Colonic mucosa (tissue), 4 donors: Measurements from ENCODE around the gene RNF213. TPM values are rescaled to one million over a fixed set of nuclear protein-coding genes. Genes with fewer than 3 reads are reported as not detected.

Experiments
- DNase-seq: peaks from one replicate; pipeline ENCODE4 v3.0.0-alpha.2; 2020
- H3K27ac ChIP-seq: fragments of 200-600 bp; one replicate; pipeline ENCODE4 v1.8.0; 2021
- H3K27me3 ChIP-seq: fragments of 200-600 bp; one replicate; pipeline ENCODE4 v1.8.0; 2021
- H3K36me3 ChIP-seq: fragments of 200-600 bp; one replicate; pipeline ENCODE4 v1.8.0; 2021
- H3K4me1 ChIP-seq: fragments of 200-600 bp; one replicate; pipeline ENCODE4 v1.8.0; 2021; ENCODE audit warnings: mild to moderate bottlenecking
- H3K4me3 ChIP-seq: fragments of 200-600 bp; one replicate; pipeline ENCODE4 v1.8.0; 2021
- H3K9ac ChIP-seq, 2 donors: one replicate each; pipeline ENCODE4 v1.7.0; 2013; ENCODE audit warnings: control low read depth in 2 of 2, low read depth in 2 of 2, low read length in 2 of 2
- H3K9me3 ChIP-seq: fragments of 200-600 bp; one replicate; pipeline ENCODE4 v1.8.0; 2021
- intact Hi-C: fragments of 100-400 bp; cut with DNase I; formaldehyde crosslinking; loops from one replicate; pipeline ENCODE4 v1.14.1; 2022
- total RNA-seq, 2 donors: library from RNA; stranded (reverse); fragmentation: NEBNext Ultra II Directional in 1 of 2; extraction: Animal tissue kit (Norgen Biotek cat#: 25700) in 1 of 2; gene quantifications; one replicate each; pipeline ENCODE4 v1.2.1, GENCODE V29; 2021
- TF ChIP-seq, protein P1 (sequence below): fragments of 200-600 bp; IDR thresholded peaks from one replicate; pipeline ENCODE4 v1.8.0; 2022; ENCODE audit warnings: antibody characterized with exemption, mild to moderate bottlenecking
- donor health status: healthy.
- donor health status: DM: no; HTN: no; CAD: no.
- donor health status: DM: no; HTN: no; CAD: no.

The RNF213 gene
- total RNA-seq, 2 donors from 2014 or later: 80.8 to 101 TPM

DNA sequence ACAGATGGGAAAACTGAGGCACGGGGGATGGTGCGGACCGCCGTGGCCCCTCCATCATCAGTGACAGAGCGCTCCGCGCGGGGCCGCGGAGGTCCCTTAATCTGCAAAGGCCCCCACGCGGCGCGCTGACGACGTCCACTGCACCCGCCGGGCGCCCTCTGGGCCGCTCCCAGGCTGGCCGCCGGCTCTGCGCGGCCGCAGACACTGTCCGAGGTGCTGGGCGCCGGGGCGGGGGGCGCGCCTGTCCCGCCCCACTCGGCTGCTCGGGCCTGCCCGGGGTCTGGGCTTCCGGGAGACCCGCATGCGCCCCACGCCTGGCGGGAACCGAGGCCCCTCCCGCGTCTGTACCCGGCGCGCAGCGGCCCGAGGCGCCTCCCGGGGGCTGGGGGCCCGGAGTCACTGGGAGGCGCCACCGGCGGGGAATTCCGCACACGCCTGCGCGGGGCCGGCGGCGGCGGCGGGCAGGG lies 550 bp upstream of the RNF213 start:
- H3K27me3 ChIP-seq: no peaks in the 10 kb centered on the region
- peak; percentile 62 for DNase-seq
- H3K27ac ChIP-seq: peak overlapping the region; percentile 94
- H3K9ac ChIP-seq: peak overlapping the region; percentile 82 to 91
- intact Hi-C loops: no loop called here
- no peaks in the 10 kb centered on the region for H3K9me3 ChIP-seq
- H3K36me3 ChIP-seq: no peaks in the 10 kb centered on the region
- TF ChIP-seq, protein P1, sequence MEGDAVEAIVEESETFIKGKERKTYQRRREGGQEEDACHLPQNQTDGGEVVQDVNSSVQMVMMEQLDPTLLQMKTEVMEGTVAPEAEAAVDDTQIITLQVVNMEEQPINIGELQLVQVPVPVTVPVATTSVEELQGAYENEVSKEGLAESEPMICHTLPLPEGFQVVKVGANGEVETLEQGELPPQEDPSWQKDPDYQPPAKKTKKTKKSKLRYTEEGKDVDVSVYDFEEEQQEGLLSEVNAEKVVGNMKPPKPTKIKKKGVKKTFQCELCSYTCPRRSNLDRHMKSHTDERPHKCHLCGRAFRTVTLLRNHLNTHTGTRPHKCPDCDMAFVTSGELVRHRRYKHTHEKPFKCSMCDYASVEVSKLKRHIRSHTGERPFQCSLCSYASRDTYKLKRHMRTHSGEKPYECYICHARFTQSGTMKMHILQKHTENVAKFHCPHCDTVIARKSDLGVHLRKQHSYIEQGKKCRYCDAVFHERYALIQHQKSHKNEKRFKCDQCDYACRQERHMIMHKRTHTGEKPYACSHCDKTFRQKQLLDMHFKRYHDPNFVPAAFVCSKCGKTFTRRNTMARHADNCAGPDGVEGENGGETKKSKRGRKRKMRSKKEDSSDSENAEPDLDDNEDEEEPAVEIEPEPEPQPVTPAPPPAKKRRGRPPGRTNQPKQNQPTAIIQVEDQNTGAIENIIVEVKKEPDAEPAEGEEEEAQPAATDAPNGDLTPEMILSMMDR: no peak
- H3K4me1 ChIP-seq: peaks cover 15% of the 10 kb centered on the region
- peak overlapping the region; percentile 56 for H3K4me3 ChIP-seq

DNA sequence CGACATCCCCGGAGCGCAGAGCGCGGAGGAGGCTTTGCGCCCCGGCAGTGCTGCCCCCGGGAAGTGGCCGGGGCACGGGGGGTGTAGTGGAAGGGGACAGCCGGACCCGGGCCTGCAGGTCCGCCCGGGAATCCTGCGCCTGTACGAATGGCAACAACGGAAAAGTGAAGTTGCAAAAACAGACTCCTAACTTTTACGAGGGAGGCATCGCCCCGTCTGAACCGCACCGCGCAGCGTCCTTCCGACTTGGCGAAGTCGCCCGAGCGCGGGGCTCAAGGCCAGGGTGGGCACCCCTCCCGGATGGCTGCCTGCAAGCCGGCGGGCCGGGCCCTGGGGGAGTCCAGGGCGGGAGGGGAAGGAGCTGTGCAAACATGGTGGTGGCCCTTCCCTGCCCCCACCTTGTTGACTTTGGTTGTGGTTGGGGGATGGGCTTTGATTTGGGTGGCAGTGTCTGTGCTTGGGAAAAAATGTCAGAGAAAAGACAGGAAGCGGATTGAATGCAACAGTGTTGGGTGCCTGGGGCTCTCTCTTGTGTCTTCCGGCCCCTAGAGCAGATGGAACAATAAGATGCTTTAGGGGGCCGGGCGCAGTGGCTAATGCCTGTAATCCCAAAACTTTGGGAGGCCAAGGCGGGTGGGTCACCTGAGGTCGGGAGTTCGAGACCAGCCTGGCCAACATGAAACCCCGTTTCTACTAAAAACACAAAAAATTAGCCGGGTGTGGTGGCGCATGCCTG lies 675 bp downstream of the RNF213 start:
- Histone ChIP-seq H3K4me1 (peaks cover 15% of the 10 kb centered on the region), H3K4me3 (peak overlapping the region; percentile 90), H3K9me3 (no peaks in the 10 kb centered on the region), H3K36me3 (no peaks in the 10 kb centered on the region), H3K27ac (peak overlapping the region; percentile 99), H3K9ac (peak overlapping the region; percentile 90 to 91), H3K27me3 (no peaks in the 10 kb centered on the region)
- intact Hi-C loops: no loop called here
- TF ChIP-seq, protein P1: no peak
- DNase-seq: peak; percentile 79

DNA sequence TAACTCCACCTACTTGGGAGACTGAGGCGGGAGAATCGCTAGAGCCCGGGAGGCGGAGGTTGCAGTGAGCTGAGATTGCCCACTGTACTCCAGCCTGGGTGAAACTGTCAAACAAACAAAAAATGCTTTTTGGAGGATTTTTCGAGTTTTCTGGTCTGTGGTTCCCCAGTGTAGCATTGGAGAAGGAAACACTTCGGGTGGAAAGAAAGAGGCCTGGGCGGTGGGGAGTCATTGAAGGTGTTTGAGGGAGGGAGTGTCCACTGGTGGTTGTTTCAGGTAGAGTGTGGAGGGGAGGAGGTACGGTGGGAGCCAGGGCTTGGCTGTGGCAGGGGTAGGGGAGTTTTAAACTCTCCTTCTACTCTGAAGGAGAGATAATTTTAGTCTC lies 1.2 kb downstream of the RNF213 start:
- intact Hi-C loops: no loop called here
- H3K4me1 ChIP-seq: peaks cover 15% of the 10 kb centered on the region
- H3K27ac ChIP-seq: peak overlapping the region; percentile 99
- no peaks in the 10 kb centered on the region for H3K36me3 ChIP-seq
- H3K4me3 ChIP-seq: peak overlapping the region; percentile 90
- H3K9ac ChIP-seq: peak overlapping the region; percentile 90 to 91
- TF ChIP-seq, protein P1: no peak
- no peaks in the 10 kb centered on the region for H3K27me3 ChIP-seq
- no peaks in the 10 kb centered on the region for H3K9me3 ChIP-seq
- no peak for DNase-seq

DNA sequence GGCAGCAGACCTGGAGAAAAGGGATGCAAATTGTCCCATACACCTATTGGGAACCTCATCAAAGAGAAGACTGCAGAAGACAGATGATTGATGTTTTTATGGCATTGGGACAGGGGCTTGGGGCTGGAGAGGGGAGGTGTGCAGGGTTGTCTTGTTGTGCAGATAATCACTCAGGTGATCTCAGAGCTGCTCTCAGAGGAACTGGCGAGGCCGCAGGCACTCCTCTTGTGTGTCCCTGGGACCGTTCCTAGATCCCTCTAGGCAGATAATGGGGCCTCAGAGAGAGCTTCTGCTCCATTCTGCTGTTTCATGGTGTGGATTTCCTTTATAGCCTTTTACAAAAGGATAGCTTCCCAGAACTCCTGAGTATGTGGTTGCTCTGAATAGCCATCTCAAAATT lies 1.6 kb downstream of the RNF213 start:
- no peaks in the 10 kb centered on the region for H3K27me3 ChIP-seq
- intact Hi-C loops: no loop called here
- peak overlapping the region; percentile 99 for H3K27ac ChIP-seq
- peaks cover 15% of the 10 kb centered on the region for H3K4me1 ChIP-seq
- peak overlapping the region; percentile 90 for H3K4me3 ChIP-seq
- H3K9me3 ChIP-seq: no peaks in the 10 kb centered on the region
- DNase-seq: no peak
- H3K9ac ChIP-seq: peak overlapping the region in 1 of 2 donors; percentile 77
- TF ChIP-seq, protein P1: no peak
- no peaks in the 10 kb centered on the region for H3K36me3 ChIP-seq

DNA sequence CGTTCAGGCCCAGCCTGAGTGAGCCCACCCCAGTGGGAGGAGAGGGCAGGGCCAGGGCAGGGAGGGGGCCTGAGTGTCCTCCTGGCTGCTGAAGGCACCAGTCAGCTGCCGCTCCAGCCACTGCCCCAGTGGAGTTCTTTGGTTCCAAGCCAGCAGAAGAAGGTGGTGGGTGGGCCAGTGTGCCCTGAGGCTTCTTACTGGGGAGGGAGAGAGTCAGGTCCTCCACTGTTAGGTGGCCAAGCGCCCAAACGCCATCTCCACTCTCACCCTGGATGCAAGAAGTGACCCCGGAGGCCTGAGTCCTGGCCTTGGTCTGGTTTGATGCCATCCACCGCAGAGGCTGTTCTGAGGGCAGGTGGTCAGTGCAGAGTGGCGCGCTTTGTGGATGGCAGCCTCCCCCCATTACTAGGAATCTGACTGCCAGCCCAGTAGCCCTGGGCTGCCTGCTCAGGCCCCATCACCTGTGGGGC lies 2.2 kb downstream of the RNF213 start:
- intact Hi-C loops: no loop called here
- no peaks in the 10 kb centered on the region for H3K9me3 ChIP-seq
- H3K36me3 ChIP-seq: no peaks in the 10 kb centered on the region
- peak overlapping the region; percentile 99 for H3K27ac ChIP-seq
- peak overlapping the region; percentile 48 for H3K4me3 ChIP-seq
- no peaks in the 10 kb centered on the region for H3K27me3 ChIP-seq
- TF ChIP-seq, protein P1: no peak
- peaks cover 12% of the 10 kb centered on the region for H3K4me1 ChIP-seq
- H3K9ac ChIP-seq: peak overlapping the region; percentile 32 to 77
- no peak for DNase-seq
